H9 (cell line): ENCODE data around the gene ECSIT. TPM values are rescaled to one million over a fixed set of nuclear protein-coding genes. Genes with fewer than 3 reads are reported as not detected.

Experiments
- DNase-seq: peaks from one replicate; pipeline ENCODE4 v3.0.0-alpha.2; 2017
- H2AFZ ChIP-seq: one replicate; pipeline ENCODE4 v1.6.1; 2013; ENCODE audit warnings: mild to moderate bottlenecking, low read length, control low read depth, moderate library complexity
- H2AK5ac ChIP-seq: 2 replicates; pipeline ENCODE4 v1.6.1; 2013; ENCODE audit warnings: low read length, control low read depth, mixed read lengths; ENCODE audit not compliant: insufficient read length
- H2BK120ac ChIP-seq: one replicate; pipeline ENCODE4 v1.6.1; 2013; ENCODE audit warnings: low read depth, mild to moderate bottlenecking, low read length, control low read depth, inconsistent platforms; ENCODE audit not compliant: poor library complexity, severe bottlenecking
- H2BK12ac ChIP-seq: 2 replicates; pipeline ENCODE4 v1.6.1; 2013; ENCODE audit warnings: low read length, control low read depth, mixed read lengths, low read depth; ENCODE audit not compliant: insufficient read length
- H2BK15ac ChIP-seq: 2 replicates; pipeline ENCODE4 v1.6.1; 2013; ENCODE audit warnings: low read depth, low read length, control low read depth
- H2BK20ac ChIP-seq: one replicate; pipeline ENCODE4 v1.6.1; 2013; ENCODE audit warnings: low read depth, mild to moderate bottlenecking, low read length, control low read depth, inconsistent platforms; ENCODE audit not compliant: poor library complexity, severe bottlenecking
- H2BK5ac ChIP-seq: 2 replicates; pipeline ENCODE4 v1.6.1; 2013; ENCODE audit warnings: low read length, control low read depth, mixed read lengths; ENCODE audit not compliant: insufficient read length
- H3K14ac ChIP-seq: 2 replicates; pipeline ENCODE4 v1.6.1; 2013; ENCODE audit warnings: low read length, control low read depth; ENCODE audit not compliant: insufficient read depth
- H3K18ac ChIP-seq: 2 replicates; pipeline ENCODE4 v1.6.1; 2013; ENCODE audit warnings: low read depth, mild to moderate bottlenecking, mixed read lengths, low read length, control low read depth; ENCODE audit not compliant: insufficient read length
- H3K23ac ChIP-seq: 2 replicates; pipeline ENCODE4 v1.6.1; 2013; ENCODE audit warnings: low read length, control low read depth, mixed read lengths, low read depth; ENCODE audit not compliant: insufficient read length
- H3K23me2 ChIP-seq: 2 replicates; pipeline ENCODE4 v1.6.1; 2013; ENCODE audit warnings: low read depth, mild to moderate bottlenecking, mixed read lengths, low read length, control low read depth; ENCODE audit not compliant: insufficient read length, poor library complexity, severe bottlenecking
- H3K27ac ChIP-seq: 2 replicates; pipeline ENCODE4 v1.5.1; 2013; ENCODE audit warnings: low read length, control low read depth, mixed read lengths, low read depth; ENCODE audit not compliant: insufficient read length
- H3K27me3 ChIP-seq: 2 replicates; pipeline ENCODE4 v1.6.1; 2013; ENCODE audit warnings: low read length, control low read depth, inconsistent platforms; ENCODE audit not compliant: insufficient read depth
- H3K4ac ChIP-seq: 2 replicates; pipeline ENCODE4 v1.6.1; 2013; ENCODE audit warnings: low read depth, mild to moderate bottlenecking, control low read depth, inconsistent platforms, low read length, moderate library complexity
- H3K4me1 ChIP-seq: 2 replicates; pipeline ENCODE4 v1.6.1; 2013; ENCODE audit warnings: low read length, control low read depth, inconsistent platforms; ENCODE audit not compliant: insufficient read depth
- H3K4me2 ChIP-seq: 2 replicates; pipeline ENCODE4 v1.6.1; 2013; ENCODE audit warnings: low read length, control low read depth, mixed read lengths; ENCODE audit not compliant: insufficient read length, insufficient read depth
- H3K56ac ChIP-seq: 2 replicates; pipeline ENCODE4 v1.6.1; 2013; ENCODE audit warnings: low read depth, mild to moderate bottlenecking, mixed read lengths, low read length, control low read depth; ENCODE audit not compliant: insufficient read length
- H3K79me1 ChIP-seq: 2 replicates; pipeline ENCODE4 v1.6.1; 2013; ENCODE audit warnings: low read depth, mild to moderate bottlenecking, moderate library complexity, low read length, control low read depth, inconsistent platforms; ENCODE audit not compliant: insufficient read depth, poor library complexity, severe bottlenecking
- H3K79me2 ChIP-seq: 2 replicates; pipeline ENCODE4 v1.6.1; 2013; ENCODE audit warnings: low read length, control low read depth, inconsistent platforms; ENCODE audit not compliant: insufficient read depth
- H3K9ac ChIP-seq: 2 replicates; pipeline ENCODE4 v1.6.1; 2013; ENCODE audit warnings: low read length, control low read depth, mixed read lengths; ENCODE audit not compliant: insufficient read length; ENCODE audit errors: extremely low read depth
- H3K9me3 ChIP-seq: one replicate; pipeline ENCODE4 v1.6.1; 2013; ENCODE audit warnings: low read depth, low read length, inconsistent platforms; ENCODE audit not compliant: control insufficient read depth
- H3T11ph ChIP-seq: one replicate; pipeline ENCODE4 v1.6.1; 2013; ENCODE audit warnings: mild to moderate bottlenecking, low read length, control low read depth, inconsistent platforms
- H4K20me1 ChIP-seq: one replicate; pipeline ENCODE4 v1.6.1; 2013; ENCODE audit not compliant: control insufficient read depth, insufficient read length, insufficient read depth
- H4K5ac ChIP-seq: 2 replicates; pipeline ENCODE4 v1.6.1; 2013; ENCODE audit warnings: low read depth, mild to moderate bottlenecking, mixed read lengths, low read length, control low read depth; ENCODE audit not compliant: insufficient read length
- H4K8ac ChIP-seq: replicated peaks from 2 replicates; pipeline ENCODE4 v1.6.1; 2013; ENCODE audit warnings: low read length, control low read depth, mixed read lengths, low read depth; ENCODE audit not compliant: insufficient read length
- H4K91ac ChIP-seq: 2 replicates; pipeline ENCODE4 v1.6.1; 2013; ENCODE audit warnings: low read depth, mild to moderate bottlenecking, moderate library complexity, mixed read lengths, low read length, control low read depth; ENCODE audit not compliant: insufficient read length
- H3K27ac Mint-ChIP-seq, 3 experiments: 2 replicates in 2 of 3; 3 replicates in 1 of 3; pipeline ENCODE4 v1.8.0; 2020 to 2021; ENCODE audit warnings: mixed read lengths in 3 of 3, mild to moderate bottlenecking in 1 of 3, moderate library complexity in 1 of 3
- H3K27me3 Mint-ChIP-seq: 2 replicates; pipeline ENCODE4 v1.8.0; 2021; ENCODE audit warnings: low read depth, mild to moderate bottlenecking, moderate library complexity, mixed read lengths
- H3K36me3 Mint-ChIP-seq, 3 experiments: 2 replicates in 2 of 3; 3 replicates in 1 of 3; pipeline ENCODE4 v1.8.0; 2020 to 2021; ENCODE audit warnings: low read depth in 3 of 3, mixed read lengths in 3 of 3; ENCODE audit not compliant: insufficient read depth in 1 of 3
- H3K4me1 Mint-ChIP-seq, 2 experiments: 2 replicates each; pipeline ENCODE4 v1.8.0; 2020; ENCODE audit warnings: mixed read lengths in 2 of 2
- H3K4me3 Mint-ChIP-seq, 2 experiments: 2 replicates in 1 of 2; 3 replicates in 1 of 2; pipeline ENCODE4 v1.8.0; 2020 to 2021; ENCODE audit warnings: mild to moderate bottlenecking in 2 of 2, mixed read lengths in 2 of 2, moderate library complexity in 1 of 2
- H3K9me3 Mint-ChIP-seq, 2 experiments: 2 replicates in 1 of 2; 3 replicates in 1 of 2; pipeline ENCODE4 v1.8.0; 2020; ENCODE audit warnings: mild to moderate bottlenecking in 2 of 2, mixed read lengths in 2 of 2, moderate library complexity in 1 of 2
- WGBS: extraction: QIAGEN DNeasy Blood & Tissue Kit; methylation state at CpG from one replicate; pipeline ENCODE4 v1.1.7; 2013; ENCODE audit warnings: missing lambda C conversion rate, low lambda C conversion rate, mixed read lengths; ENCODE audit not compliant: insufficient read length; ENCODE audit errors: extremely low coverage; 5-methylcytosine and 5-hydroxymethylcytosine counted together
- total RNA-seq: library from RNA; stranded (reverse); gene quantifications from 2 replicates; pipeline ENCODE4 v1.2.1, GENCODE V29; 2021
- TF ChIP-seq, protein P1 (sequence below): fragments of 200-600 bp; sonication (generic); conservative IDR thresholded peaks from 3 replicates; pipeline ENCODE4 v1.8.0; 2021; ENCODE audit warnings: antibody characterized with exemption, mild to moderate bottlenecking

ECSIT gene
- total RNA-seq, 1 experiment from 2014 or later, result 42.4 TPM

GRCh38 chr19:11505032-11505503 lies 23.9 kb downstream of the ECSIT start:
- no peaks in the 10 kb centered on the region for H3K4me1 ChIP-seq
- H3K27me3 ChIP-seq, result no peaks in the 10 kb centered on the region
- H3T11ph ChIP-seq, result no peak overlapping the region
- H3K27me3 Mint-ChIP-seq, result no peaks in the 10 kb centered on the region
- peaks cover 10 to 13% of the 10 kb centered on the region in 2 experiments for H3K4me1 Mint-ChIP-seq
- H2AFZ ChIP-seq, result no peak overlapping the region
- no peak overlapping the region for H2BK120ac ChIP-seq
- no peaks in the 10 kb centered on the region for H3K9me3 Mint-ChIP-seq
- no peaks in the 10 kb centered on the region for H4K20me1 ChIP-seq
- peak overlapping the region; percentile 56 for H3K4me2 ChIP-seq
- no CpG with 5 or more reads among the region's 33 CpGs for WGBS
- H4K8ac ChIP-seq, result no peak overlapping the region
- no peak overlapping the region for H3K27ac ChIP-seq
- H3K27ac Mint-ChIP-seq, result peak overlapping the region; percentile 8 to 95 (median 59); a peak in 3 of 7 replicates
- no peak overlapping the region for H2BK12ac ChIP-seq
- TF ChIP-seq, protein P1, sequence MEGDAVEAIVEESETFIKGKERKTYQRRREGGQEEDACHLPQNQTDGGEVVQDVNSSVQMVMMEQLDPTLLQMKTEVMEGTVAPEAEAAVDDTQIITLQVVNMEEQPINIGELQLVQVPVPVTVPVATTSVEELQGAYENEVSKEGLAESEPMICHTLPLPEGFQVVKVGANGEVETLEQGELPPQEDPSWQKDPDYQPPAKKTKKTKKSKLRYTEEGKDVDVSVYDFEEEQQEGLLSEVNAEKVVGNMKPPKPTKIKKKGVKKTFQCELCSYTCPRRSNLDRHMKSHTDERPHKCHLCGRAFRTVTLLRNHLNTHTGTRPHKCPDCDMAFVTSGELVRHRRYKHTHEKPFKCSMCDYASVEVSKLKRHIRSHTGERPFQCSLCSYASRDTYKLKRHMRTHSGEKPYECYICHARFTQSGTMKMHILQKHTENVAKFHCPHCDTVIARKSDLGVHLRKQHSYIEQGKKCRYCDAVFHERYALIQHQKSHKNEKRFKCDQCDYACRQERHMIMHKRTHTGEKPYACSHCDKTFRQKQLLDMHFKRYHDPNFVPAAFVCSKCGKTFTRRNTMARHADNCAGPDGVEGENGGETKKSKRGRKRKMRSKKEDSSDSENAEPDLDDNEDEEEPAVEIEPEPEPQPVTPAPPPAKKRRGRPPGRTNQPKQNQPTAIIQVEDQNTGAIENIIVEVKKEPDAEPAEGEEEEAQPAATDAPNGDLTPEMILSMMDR, result no peak
- H3K23me2 ChIP-seq, result peaks cover 5% of the 10 kb centered on the region
- H3K79me1 ChIP-seq, result no peaks in the 10 kb centered on the region
- DNase-seq, result peak; percentile 99
- peak overlapping the region; percentile 31 for H3K9ac ChIP-seq
- H3K23ac ChIP-seq, result no peak overlapping the region
- no peak overlapping the region for H3K56ac ChIP-seq
- H2AK5ac ChIP-seq, result no peak overlapping the region
- H4K5ac ChIP-seq, result no peak overlapping the region
- no peaks in the 10 kb centered on the region for H3K9me3 ChIP-seq
- no peak overlapping the region for H3K18ac ChIP-seq
- H3K36me3 Mint-ChIP-seq, result peaks cover 0 to 2% (median 0%) of the 10 kb centered on the region in 3 experiments; a peak in 1 of 7 replicates
- H2BK20ac ChIP-seq, result no peak overlapping the region
- peak overlapping the region; percentile 90; the same call in 1 of the 2 replicates for H3K14ac ChIP-seq
- no peaks in the 10 kb centered on the region for H3K79me2 ChIP-seq
- no peak overlapping the region for H3K4ac ChIP-seq
- H2BK5ac ChIP-seq, result no peak overlapping the region
- H2BK15ac ChIP-seq, result no peak overlapping the region
- H3K4me3 Mint-ChIP-seq, result peak overlapping the region; percentile 81 to 90
- no peak overlapping the region for H4K91ac ChIP-seq
